Naive thymus-derived CD8-positive, alpha-beta T cell (primary cell): ENCODE data around the gene BLCAP. TPM values are rescaled to one million over a fixed set of nuclear protein-coding genes. Genes with fewer than 3 reads are reported as not detected.
"Not testable (repeated sequence)": the region's sequence is repeated elsewhere in the genome, so short reads cannot be mapped to it uniquely, and the experiment has no call there.

Source experiments
- ATAC-seq, 2 donors: fragments of 150-1000 bp; cut with Tn5 transposase in 1 of 2; sonication (Bioruptor Pico), chemical (Tn5 transposase) in 1 of 2; 1 replicate in 1 of 2; 2 replicates in 1 of 2; pipeline ENCODE4 v1.10.0; 2021; ENCODE audit warnings: mild to moderate bottlenecking in 2 of 2, moderate library complexity in 2 of 2
- POLR2A ChIA-PET: fragments of 350-600 bp; sonication (Branson Sonifier 250); formaldehyde crosslinking; loops from one replicate; lab custom pipeline; 2021; ENCODE audit warnings: antibody characterized with exemption; lab: Charles Lee
- DNase-seq, 10 donors: peaks; one replicate each; pipeline versions ENCODE4 v3.0.0 to v3.0.0-alpha.2; 2020 to 2022
- H3K27ac Mint-ChIP-seq, 10 donors: one replicate each; pipeline ENCODE4 v1.8.0; 2020 to 2022; ENCODE audit warnings: mild to moderate bottlenecking in 10 of 10, mixed read lengths in 10 of 10, moderate library complexity in 4 of 10, inconsistent platforms in 1 of 10
- H3K27me3 Mint-ChIP-seq, 5 donors: one replicate each; pipeline ENCODE4 v1.8.0; 2021 to 2022; ENCODE audit warnings: mixed read lengths in 5 of 5
- H3K36me3 Mint-ChIP-seq, 3 donors: one replicate each; pipeline ENCODE4 v1.8.0; 2020 to 2022; ENCODE audit warnings: mixed read lengths in 3 of 3, mild to moderate bottlenecking in 2 of 3, inconsistent platforms in 1 of 3
- H3K4me1 Mint-ChIP-seq, 4 donors: one replicate each; pipeline ENCODE4 v1.8.0; 2021 to 2022; ENCODE audit warnings: mixed read lengths in 4 of 4
- H3K4me3 Mint-ChIP-seq, 10 donors: one replicate each; pipeline ENCODE4 v1.8.0; 2020 to 2022; ENCODE audit warnings: mild to moderate bottlenecking in 10 of 10, mixed read lengths in 10 of 10, moderate library complexity in 6 of 10, inconsistent platforms in 1 of 10
- H3K9me3 Mint-ChIP-seq, 9 donors: one replicate each; pipeline ENCODE4 v1.8.0; 2020 to 2022; ENCODE audit warnings: mixed read lengths in 9 of 9, mild to moderate bottlenecking in 3 of 9, inconsistent platforms in 1 of 9, moderate library complexity in 1 of 9
- polyA plus RNA-seq, 3 donors: library from polyadenylated mRNA; unstranded; fragments of 300-500 nt; fragmentation: Illumina TruSeq; gene quantifications; one replicate each; pipeline ENCODE4 v1.2.3, GENCODE V29; 2021
- total RNA-seq, 8 experiments: library from RNA in 2 of 8; stranded (reverse) in 2 of 8; gene quantifications; one replicate each; pipeline ENCODE4 v1.2.3 and lab custom pipeline; 2021 to 2026

BLCAP gene
- total and polyA plus RNA-seq, 5 experiments from 2014 or later, result 86.6 to 99.5 (median 91.8) TPM

- H3K9me3 Mint-ChIP-seq, DNase-seq, H3K4me1 Mint-ChIP-seq, H3K4me3 Mint-ChIP-seq, H3K27ac Mint-ChIP-seq, H3K36me3 Mint-ChIP-seq, ATAC-seq: not testable (repeated sequence)
- peaks cover 4 to 27% (median 8%) of the 10 kb centered on the region in 5 donors for H3K27me3 Mint-ChIP-seq
- POLR2A ChIA-PET, result interaction anchor here (0.7 kb wide), 1 partner anchor 151 kb away, joined by 5 read pairs; no protein-coding TSS in a partner anchor
Measured at GRCh38 chr20:37550101-37550920, 22.6 kb upstream of the BLCAP start.

DNA sequence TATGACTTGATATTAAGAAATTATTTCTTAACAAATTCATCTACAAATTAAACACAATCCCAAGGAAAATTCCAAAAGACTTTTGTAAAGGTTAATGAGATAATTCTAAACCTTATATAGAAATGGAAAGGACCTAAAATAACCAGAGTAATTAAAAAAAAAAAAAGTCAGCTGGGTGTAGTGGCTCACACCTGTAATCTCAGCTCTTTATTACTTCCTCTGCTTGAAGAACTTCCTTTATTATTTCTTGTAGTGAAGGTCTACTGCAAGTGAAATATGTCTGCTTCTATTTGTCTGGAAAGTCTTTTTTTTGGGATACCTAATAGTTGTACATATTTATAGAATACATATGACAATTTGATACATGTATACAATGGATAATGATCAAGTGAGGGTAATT is 20.2 kb upstream of the BLCAP start:
- DNase-seq, result no peak

DNA sequence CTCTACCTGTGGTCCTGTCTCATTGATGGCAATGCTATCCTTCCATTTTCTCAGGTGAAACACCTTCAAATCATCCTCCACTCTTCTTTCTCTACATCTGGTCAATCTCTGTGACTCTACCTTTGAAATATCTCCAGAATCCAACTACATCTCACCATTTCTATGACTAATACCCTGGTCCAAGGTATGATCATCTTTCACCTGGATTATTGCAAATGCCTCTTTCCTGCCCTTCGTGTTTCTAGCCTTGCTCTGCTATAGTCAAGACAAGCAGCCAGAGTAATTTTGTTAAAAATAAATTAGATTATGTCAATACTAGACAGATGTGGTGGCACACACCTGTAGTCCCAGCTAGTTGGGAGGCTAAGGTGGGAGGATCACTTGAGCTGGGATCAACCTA is 17.8 kb upstream of the BLCAP start:
- ATAC-seq (no peak), DNase-seq (no peak)
- Mint-ChIP-seq H3K4me1 (no peaks in the 10 kb centered on the region), H3K27me3 (peaks cover 0 to 15% (median 3%) of the 10 kb centered on the region in 5 donors), H3K27ac (no peak overlapping the region), H3K4me3 (no peak overlapping the region), H3K36me3 (no peaks in the 10 kb centered on the region), H3K9me3 (peaks cover 0 to 3% (median 0%) of the 10 kb centered on the region in 9 donors)
- POLR2A ChIA-PET, result no interaction called here

More for the DNA sequence above, 20.2 kb upstream of the BLCAP start:
- Mint-ChIP-seq H3K27me3 (peaks cover 3 to 30% (median 6%) of the 10 kb centered on the region in 5 donors), H3K36me3 (no peaks in the 10 kb centered on the region), H3K9me3 (peaks cover 0 to 3% (median 0%) of the 10 kb centered on the region in 9 donors), H3K4me1 (no peaks in the 10 kb centered on the region), H3K4me3 (no peak overlapping the region), H3K27ac (no peak overlapping the region)
- POLR2A ChIA-PET, result no interaction called here
- ATAC-seq, result no peak

- DNase-seq (no peak), ATAC-seq (no peak)
- Mint-ChIP-seq H3K9me3 (peaks cover 0 to under 1% (median 0%) of the 10 kb centered on the region in 9 donors), H3K4me3 (no peak overlapping the region), H3K4me1 (no peaks in the 10 kb centered on the region), H3K36me3 (no peaks in the 10 kb centered on the region), H3K27me3 (peaks cover 0 to 15% (median 3%) of the 10 kb centered on the region in 5 donors), H3K27ac (no peak overlapping the region)
- POLR2A ChIA-PET, result no interaction called here
Measured at GRCh38 chr20:37544386-37544785, 16.7 kb upstream of the BLCAP start.

DNA sequence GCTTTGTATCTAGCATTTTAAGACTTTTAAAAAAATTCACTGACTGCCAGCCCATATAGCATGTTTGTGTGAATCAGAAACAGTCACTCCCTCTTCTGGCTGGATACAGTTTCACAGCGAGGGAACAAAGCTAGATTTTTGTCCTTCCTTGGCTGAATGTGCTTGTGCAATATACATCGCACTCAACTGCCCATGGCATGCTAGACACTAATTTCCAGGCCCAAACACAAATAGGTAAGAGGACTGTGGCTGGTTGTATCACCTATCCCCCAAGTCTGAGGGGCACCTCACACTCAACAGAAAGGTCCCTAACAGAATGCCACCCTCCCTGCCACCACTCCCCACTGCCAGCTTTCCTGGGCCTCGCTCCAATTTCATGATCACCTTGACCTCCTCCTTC is 16.2 kb upstream of the BLCAP start:
- peaks cover 0 to 15% (median 3%) of the 10 kb centered on the region in 5 donors for H3K27me3 Mint-ChIP-seq
- no peaks in the 10 kb centered on the region for H3K9me3 Mint-ChIP-seq
- H3K4me1 Mint-ChIP-seq, result no peaks in the 10 kb centered on the region
- POLR2A ChIA-PET, result no interaction called here
- no peaks in the 10 kb centered on the region for H3K36me3 Mint-ChIP-seq
- H3K27ac Mint-ChIP-seq, result no peak overlapping the region
- DNase-seq (no peak), ATAC-seq (no peak)
- no peak overlapping the region for H3K4me3 Mint-ChIP-seq

- no peaks in the 10 kb centered on the region for H3K4me1 Mint-ChIP-seq
- ATAC-seq, result no peak
- no peaks in the 10 kb centered on the region for H3K36me3 Mint-ChIP-seq
- H3K27ac Mint-ChIP-seq, result no peak overlapping the region
- no peaks in the 10 kb centered on the region for H3K9me3 Mint-ChIP-seq
- DNase-seq, result no peak
- H3K27me3 Mint-ChIP-seq, result peaks cover 2 to 15% (median 3%) of the 10 kb centered on the region in 5 donors
- H3K4me3 Mint-ChIP-seq, result no peak overlapping the region
- POLR2A ChIA-PET, result no interaction called here
Measured at GRCh38 chr20:37542281-37542680, 14.6 kb upstream of the BLCAP start.

DNA sequence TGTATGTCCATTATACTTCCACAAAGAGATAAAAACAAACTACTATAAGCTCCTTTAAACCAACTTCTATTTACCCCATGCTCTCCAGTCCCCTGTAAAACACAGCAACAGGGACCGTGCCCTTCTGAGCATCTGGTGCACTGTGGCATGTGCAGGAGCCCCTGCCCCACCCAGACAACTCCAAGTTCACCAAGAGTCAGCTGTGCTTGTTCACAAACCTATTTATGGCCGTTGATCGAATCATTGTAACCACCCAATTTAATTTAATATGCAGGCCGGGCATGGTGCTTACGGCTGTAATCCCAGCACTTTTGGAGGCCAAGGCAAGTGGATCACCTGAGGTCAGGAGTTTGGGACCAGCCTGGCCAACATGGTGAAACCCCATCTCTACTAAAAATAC is 13.7 kb upstream of the BLCAP start:
- ATAC-seq, result no peak
- POLR2A ChIA-PET, result interaction anchor here (0.6 kb wide), 1 partner anchor 14 kb away, joined by 3 read pairs; no protein-coding TSS in a partner anchor
- no peaks in the 10 kb centered on the region for H3K9me3 Mint-ChIP-seq
- no peak overlapping the region for H3K4me3 Mint-ChIP-seq
- no peaks in the 10 kb centered on the region for H3K4me1 Mint-ChIP-seq
- H3K36me3 Mint-ChIP-seq, result no peaks in the 10 kb centered on the region
- DNase-seq, result no peak
- peaks cover 2 to 22% (median 10%) of the 10 kb centered on the region in 5 donors for H3K27me3 Mint-ChIP-seq
- no peak overlapping the region for H3K27ac Mint-ChIP-seq

GRCh38 chr20:37540838-37541237 is 13.2 kb upstream of the BLCAP start:
- not testable (repeated sequence) for H3K36me3 Mint-ChIP-seq, ATAC-seq, DNase-seq, H3K4me3 Mint-ChIP-seq, H3K9me3 Mint-ChIP-seq, H3K4me1 Mint-ChIP-seq, H3K27ac Mint-ChIP-seq
- peaks cover 2 to 17% (median 6%) of the 10 kb centered on the region in 5 donors for H3K27me3 Mint-ChIP-seq
- POLR2A ChIA-PET, result interaction anchor here (0.6 kb wide), 1 partner anchor 14 kb away, joined by 3 read pairs; no protein-coding TSS in a partner anchor

DNA sequence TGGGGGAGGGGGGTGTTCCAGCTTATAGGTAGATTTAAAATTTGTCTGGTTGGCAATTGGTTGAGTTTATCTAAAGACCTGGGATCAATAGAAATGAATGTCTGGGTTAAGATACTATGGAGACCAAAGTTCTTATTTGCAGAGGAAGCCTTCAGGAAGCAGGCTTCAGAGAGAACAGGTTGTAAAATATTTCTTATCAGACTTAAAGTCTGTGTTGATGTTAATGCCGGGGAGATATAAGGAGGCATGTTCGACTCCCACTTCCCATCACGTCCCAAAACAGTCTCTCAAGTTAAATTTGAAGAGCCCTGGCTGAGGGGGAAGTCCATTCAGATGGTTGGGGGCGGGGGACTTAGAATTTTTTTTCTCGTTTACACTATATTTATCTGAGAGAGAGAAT is 12.3 kb upstream of the BLCAP start:
- H3K4me3 Mint-ChIP-seq, result no peak overlapping the region
- ATAC-seq, result no peak

DNA sequence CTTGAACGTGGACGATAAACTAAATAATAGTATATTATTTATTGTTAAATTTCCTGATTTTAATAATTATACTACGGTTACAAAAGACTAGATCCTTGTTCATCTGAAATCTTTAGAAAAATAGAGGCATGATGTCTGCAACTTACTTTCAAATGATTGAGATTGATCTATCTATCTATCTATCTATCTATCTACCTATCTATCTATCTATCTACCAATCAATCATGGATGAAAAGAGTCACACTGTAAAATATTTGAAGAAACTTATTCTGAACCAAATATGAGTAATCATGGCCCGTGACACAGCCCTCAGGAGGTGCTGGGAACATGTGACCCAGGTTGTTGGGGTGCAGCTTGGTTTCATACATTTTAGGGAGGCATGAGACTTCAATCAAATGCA is 11.7 kb upstream of the BLCAP start:
- Mint-ChIP-seq H3K36me3 (no peaks in the 10 kb centered on the region), H3K9me3 (no peaks in the 10 kb centered on the region)

More for the DNA sequence above, 12.3 kb upstream of the BLCAP start:
- Mint-ChIP-seq H3K36me3 (no peaks in the 10 kb centered on the region), H3K27ac (no peak overlapping the region), H3K27me3 (peaks cover 0 to 8% (median 6%) of the 10 kb centered on the region in 5 donors), H3K4me1 (no peaks in the 10 kb centered on the region), H3K9me3 (no peaks in the 10 kb centered on the region)
- no peak for DNase-seq
- POLR2A ChIA-PET, result interaction anchor here (1.2 kb wide), 1 partner anchor 12 kb away, joined by 3 read pairs; no protein-coding TSS in a partner anchor

GRCh38 chr20:37538003-37538402 is 10.3 kb upstream of the BLCAP start:
- Mint-ChIP-seq H3K27ac (no peak overlapping the region), H3K36me3 (no peaks in the 10 kb centered on the region), H3K4me1 (peaks cover 3 to 7% (median 5%) of the 10 kb centered on the region in 4 donors), H3K4me3 (no peak overlapping the region), H3K9me3 (no peaks in the 10 kb centered on the region), H3K27me3 (peaks cover 0 to 8% (median 8%) of the 10 kb centered on the region in 5 donors)
- POLR2A ChIA-PET, result no interaction called here
- DNase-seq (no peak), ATAC-seq (no peak)

More for the DNA sequence above, 11.7 kb upstream of the BLCAP start:
- Mint-ChIP-seq H3K27me3 (peaks cover 0 to 8% (median 6%) of the 10 kb centered on the region in 5 donors), H3K27ac (no peak overlapping the region), H3K4me3 (no peak overlapping the region), H3K4me1 (peaks cover 2 to 5% (median 4%) of the 10 kb centered on the region in 4 donors)
- POLR2A ChIA-PET, result interaction anchor here (1.2 kb wide), 1 partner anchor 11 kb away, joined by 3 read pairs; no protein-coding TSS in a partner anchor
- DNase-seq, result no peak
- ATAC-seq, result no peak

- POLR2A ChIA-PET, result no interaction called here
- no peaks in the 10 kb centered on the region for H3K36me3 Mint-ChIP-seq
- peaks cover 0 to 8% (median 8%) of the 10 kb centered on the region in 5 donors for H3K27me3 Mint-ChIP-seq
- H3K9me3 Mint-ChIP-seq, result no peaks in the 10 kb centered on the region
- H3K4me1 Mint-ChIP-seq, result peaks cover 3 to 7% (median 5%) of the 10 kb centered on the region in 4 donors
- H3K4me3 Mint-ChIP-seq, result no peak overlapping the region
- DNase-seq (no peak), ATAC-seq (no peak)
- H3K27ac Mint-ChIP-seq, result no peak overlapping the region
Measured at GRCh38 chr20:37537505-37537904, 9.8 kb upstream of the BLCAP start.

GRCh38 chr20:37535443-37536132 is 7.9 kb upstream of the BLCAP start:
- Mint-ChIP-seq H3K36me3 (no peaks in the 10 kb centered on the region), H3K4me3 (no peak overlapping the region), H3K4me1 (peaks cover 3 to 7% (median 5%) of the 10 kb centered on the region in 4 donors), H3K27me3 (peaks cover 0 to 8% (median 8%) of the 10 kb centered on the region in 5 donors), H3K27ac (peak overlapping the region in 1 of 10 donors; percentile 45), H3K9me3 (no peaks in the 10 kb centered on the region)
- POLR2A ChIA-PET, result no interaction called here
- DNase-seq (no peak), ATAC-seq (no peak)
